ENCODE measurements around the gene WNT9B. TPM values are rescaled to one million over a fixed set of nuclear protein-coding genes. Genes with fewer than 3 reads are reported as not detected.

Gene WNT9B
- total RNA-seq, 1 donor from 2014 or later, result not detected

GRCh38 chr17:46901291-46901690 lies 49.9 kb downstream of the WNT9B start:
- no peak overlapping the region for H3K4me2 ChIP-seq
- H3K4me3 Mint-ChIP-seq, result no peak overlapping the region
- H4K20me1 ChIP-seq (ENCODE audit: low read depth), result no peaks in the 10 kb centered on the region
- H3K36me3 ChIP-seq, result no peaks in the 10 kb centered on the region
- TF ChIP-seq, protein P1, sequence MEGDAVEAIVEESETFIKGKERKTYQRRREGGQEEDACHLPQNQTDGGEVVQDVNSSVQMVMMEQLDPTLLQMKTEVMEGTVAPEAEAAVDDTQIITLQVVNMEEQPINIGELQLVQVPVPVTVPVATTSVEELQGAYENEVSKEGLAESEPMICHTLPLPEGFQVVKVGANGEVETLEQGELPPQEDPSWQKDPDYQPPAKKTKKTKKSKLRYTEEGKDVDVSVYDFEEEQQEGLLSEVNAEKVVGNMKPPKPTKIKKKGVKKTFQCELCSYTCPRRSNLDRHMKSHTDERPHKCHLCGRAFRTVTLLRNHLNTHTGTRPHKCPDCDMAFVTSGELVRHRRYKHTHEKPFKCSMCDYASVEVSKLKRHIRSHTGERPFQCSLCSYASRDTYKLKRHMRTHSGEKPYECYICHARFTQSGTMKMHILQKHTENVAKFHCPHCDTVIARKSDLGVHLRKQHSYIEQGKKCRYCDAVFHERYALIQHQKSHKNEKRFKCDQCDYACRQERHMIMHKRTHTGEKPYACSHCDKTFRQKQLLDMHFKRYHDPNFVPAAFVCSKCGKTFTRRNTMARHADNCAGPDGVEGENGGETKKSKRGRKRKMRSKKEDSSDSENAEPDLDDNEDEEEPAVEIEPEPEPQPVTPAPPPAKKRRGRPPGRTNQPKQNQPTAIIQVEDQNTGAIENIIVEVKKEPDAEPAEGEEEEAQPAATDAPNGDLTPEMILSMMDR (IDR thresholded peaks at IDR 0.05), result no peak
- no peak for TF ChIP-seq EZH2phosphoT487 (IDR thresholded peaks at IDR 0.05)
- no peak for TF ChIP-seq EZH2 (IDR thresholded peaks at IDR 0.05)
- no peaks in the 10 kb centered on the region for H3F3A ChIP-seq (ENCODE audit: low read depth)
- peaks cover 5% of the 10 kb centered on the region for H3K27me3 Mint-ChIP-seq (ENCODE audit: insufficient read depth, low read depth)
- H3K79me2 ChIP-seq (ENCODE audit: low read depth), result no peaks in the 10 kb centered on the region
- no peak overlapping the region for H3K4me3 ChIP-seq
- no peaks in the 10 kb centered on the region for H3K9me3 ChIP-seq (ENCODE audit: low read depth)
- no peaks in the 10 kb centered on the region for H3K4me1 ChIP-seq
- H3K4me1 Mint-ChIP-seq, result peaks cover 4% of the 10 kb centered on the region
- H3K9me3 Mint-ChIP-seq, result peaks cover 2% of the 10 kb centered on the region
- no peak overlapping the region for H3K27ac Mint-ChIP-seq
- no peaks in the 10 kb centered on the region for H3K27me3 ChIP-seq
- H3K36me3 Mint-ChIP-seq, result no peaks in the 10 kb centered on the region
- H3K9ac ChIP-seq, result no peak overlapping the region
- no peak overlapping the region for H3K27ac ChIP-seq
- no peak overlapping the region for H2AFZ ChIP-seq (replicated peaks)
- DNase-seq (ENCODE audit: low spot score), result no peak

- H3K27me3 Mint-ChIP-seq (ENCODE audit: insufficient read depth, low read depth), result peaks cover 9% of the 10 kb centered on the region
- Histone ChIP-seq H4K20me1 (ENCODE audit: low read depth) (no peaks in the 10 kb centered on the region), H3K79me2 (ENCODE audit: low read depth) (no peaks in the 10 kb centered on the region), H3F3A (ENCODE audit: low read depth) (no peaks in the 10 kb centered on the region), H3K4me1 (peaks cover 2% of the 10 kb centered on the region), H3K4me3 (no peak overlapping the region), H3K27me3 (no peaks in the 10 kb centered on the region), H3K36me3 (no peaks in the 10 kb centered on the region), H3K9ac (no peak overlapping the region), H3K27ac (no peak overlapping the region), H3K9me3 (ENCODE audit: low read depth) (no peaks in the 10 kb centered on the region), H2AFZ (replicated peaks) (no peak overlapping the region), H3K4me2 (no peak overlapping the region)
- TF ChIP-seq, protein P1 (IDR thresholded peaks at IDR 0.05), result no peak
- no peak for TF ChIP-seq EZH2phosphoT487 (IDR thresholded peaks at IDR 0.05)
- TF ChIP-seq EZH2 (IDR thresholded peaks at IDR 0.05), result no peak
- DNase-seq (ENCODE audit: low spot score), result no peak
- H3K27ac Mint-ChIP-seq, result no peak overlapping the region
- H3K4me3 Mint-ChIP-seq, result no peak overlapping the region
- no peaks in the 10 kb centered on the region for H3K9me3 Mint-ChIP-seq
- no peaks in the 10 kb centered on the region for H3K36me3 Mint-ChIP-seq
- peaks cover 7% of the 10 kb centered on the region for H3K4me1 Mint-ChIP-seq
These were observed 52.6 kb downstream of the WNT9B start for GRCh38 chr17:46903762-46904672.

DNA sequence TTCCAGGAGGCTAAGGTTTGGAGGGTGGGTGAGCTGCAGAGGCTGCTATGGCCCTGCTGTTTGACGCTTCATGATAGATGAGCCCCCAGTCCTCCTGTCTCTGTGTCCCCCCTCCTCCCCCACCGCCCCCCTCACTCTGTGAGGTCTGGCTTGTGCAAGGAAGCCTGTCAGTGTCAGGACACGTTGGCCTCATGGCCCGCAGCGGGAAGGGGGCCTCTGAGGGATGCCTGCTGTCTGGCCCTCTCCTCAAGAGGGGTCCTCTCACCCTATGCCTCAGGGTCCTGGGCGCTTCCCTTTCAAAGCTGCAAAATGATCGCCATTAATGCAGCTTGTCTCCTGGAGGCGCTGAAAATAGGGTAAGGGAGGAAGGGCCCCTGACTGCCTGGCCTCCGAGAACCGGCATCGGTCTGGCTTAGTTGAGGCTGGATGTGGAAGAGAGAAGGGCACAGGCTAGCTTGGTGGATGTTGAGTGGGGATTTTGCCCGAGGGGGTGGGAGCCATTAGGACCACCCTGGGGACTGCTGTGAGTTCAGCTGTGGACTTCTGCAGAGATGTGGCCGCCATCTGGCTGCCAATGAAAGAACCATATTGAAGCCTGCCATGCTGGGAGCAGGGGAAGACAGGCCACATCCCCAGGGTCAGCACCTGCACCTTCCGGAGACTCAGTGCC lies 56.8 kb downstream of the WNT9B start:
- H3K4me3 ChIP-seq, result no peak overlapping the region
- Mint-ChIP-seq H3K27me3 (ENCODE audit: insufficient read depth, low read depth) (peaks cover 11% of the 10 kb centered on the region), H3K9me3 (no peaks in the 10 kb centered on the region), H3K4me3 (no peak overlapping the region), H3K36me3 (no peaks in the 10 kb centered on the region), H3K27ac (no peak overlapping the region), H3K4me1 (peaks cover 7% of the 10 kb centered on the region)
- DNase-seq (ENCODE audit: low spot score), result no peak
- H3K27me3 ChIP-seq, result no peaks in the 10 kb centered on the region
- H3K79me2 ChIP-seq (ENCODE audit: low read depth), result no peaks in the 10 kb centered on the region
- no peak overlapping the region for H3K27ac ChIP-seq
- H4K20me1 ChIP-seq (ENCODE audit: low read depth), result no peaks in the 10 kb centered on the region
- no peaks in the 10 kb centered on the region for H3K36me3 ChIP-seq
- no peaks in the 10 kb centered on the region for H3F3A ChIP-seq (ENCODE audit: low read depth)
- H3K4me1 ChIP-seq, result peaks cover 2% of the 10 kb centered on the region
- H3K4me2 ChIP-seq, result no peak overlapping the region
- TF ChIP-seq EZH2phosphoT487 (IDR thresholded peaks at IDR 0.05), result no peak
- TF ChIP-seq, protein P1 (IDR thresholded peaks at IDR 0.05), result no peak
- no peak for TF ChIP-seq EZH2 (IDR thresholded peaks at IDR 0.05)
- no peaks in the 10 kb centered on the region for H3K9me3 ChIP-seq (ENCODE audit: low read depth)
- H3K9ac ChIP-seq, result no peak overlapping the region
- no peak overlapping the region for H2AFZ ChIP-seq (replicated peaks)
